Measurements from ENCODE around the gene RPUSD1. TPM values are rescaled to one million over a fixed set of nuclear protein-coding genes. Genes with fewer than 3 reads are reported as not detected.

The RPUSD1 gene
- total RNA-seq, 1 donor from 2014 or later, result 31.0 TPM

GRCh38 chr16:830871-831570, 42.8 kb upstream of the RPUSD1 start:
- no peak for DNase-seq (ENCODE audit: low read depth)
- no peak overlapping the region for H3K4me3 ChIP-seq (ENCODE audit: low read depth, low read length)
- TF ChIP-seq CTCF (conservative IDR thresholded peaks at IDR 0.05; ENCODE audit: low read depth, low read length), result no peak

GRCh38 chr16:830107-830870, 42.1 kb upstream of the RPUSD1 start:
- no peak overlapping the region for H3K4me3 ChIP-seq (ENCODE audit: low read depth, low read length)
- DNase-seq (ENCODE audit: low read depth), result no peak
- TF ChIP-seq CTCF (conservative IDR thresholded peaks at IDR 0.05; ENCODE audit: low read depth, low read length), result no peak

GRCh38 chr16:828891-829290, 40.7 kb upstream of the RPUSD1 start:
- no peak for DNase-seq (ENCODE audit: low read depth)
- H3K4me3 ChIP-seq (ENCODE audit: low read depth, low read length), result no peak overlapping the region
- TF ChIP-seq CTCF (conservative IDR thresholded peaks at IDR 0.05; ENCODE audit: low read depth, low read length), result no peak

GRCh38 chr16:827513-827912, 39.3 kb upstream of the RPUSD1 start:
- DNase-seq (ENCODE audit: low read depth), result no peak
- H3K4me3 ChIP-seq (ENCODE audit: low read depth, low read length), result no peak overlapping the region
- no peak for TF ChIP-seq CTCF (conservative IDR thresholded peaks at IDR 0.05; ENCODE audit: low read depth, low read length)

- DNase-seq (ENCODE audit: low read depth), result no peak
- no peak for TF ChIP-seq CTCF (conservative IDR thresholded peaks at IDR 0.05; ENCODE audit: low read depth, low read length)
- no peak overlapping the region for H3K4me3 ChIP-seq (ENCODE audit: low read depth, low read length)
Measured at GRCh38 chr16:825341-826061, 37.3 kb upstream of the RPUSD1 start.

GRCh38 chr16:824601-825000, 36.4 kb upstream of the RPUSD1 start:
- no peak overlapping the region for H3K4me3 ChIP-seq (ENCODE audit: low read depth, low read length)
- TF ChIP-seq CTCF (conservative IDR thresholded peaks at IDR 0.05; ENCODE audit: low read depth, low read length), result no peak
- no peak for DNase-seq (ENCODE audit: low read depth)
